NCI-H82 treated with DMSO at 0.1 percent for 48 hours (cell line): ENCODE measurements around the gene GTF2H2C.
"Not testable (repeated sequence)": the region's sequence is repeated elsewhere in the genome, so short reads cannot be mapped to it uniquely, and the experiment has no call there.

Experiments
- DNase-seq: peaks from one replicate; lab custom pipeline; 2025; ENCODE audit not compliant: unreplicated experiment; lab: John Stamatoyannopoulos, UW

Gene GTF2H2C

DNA sequence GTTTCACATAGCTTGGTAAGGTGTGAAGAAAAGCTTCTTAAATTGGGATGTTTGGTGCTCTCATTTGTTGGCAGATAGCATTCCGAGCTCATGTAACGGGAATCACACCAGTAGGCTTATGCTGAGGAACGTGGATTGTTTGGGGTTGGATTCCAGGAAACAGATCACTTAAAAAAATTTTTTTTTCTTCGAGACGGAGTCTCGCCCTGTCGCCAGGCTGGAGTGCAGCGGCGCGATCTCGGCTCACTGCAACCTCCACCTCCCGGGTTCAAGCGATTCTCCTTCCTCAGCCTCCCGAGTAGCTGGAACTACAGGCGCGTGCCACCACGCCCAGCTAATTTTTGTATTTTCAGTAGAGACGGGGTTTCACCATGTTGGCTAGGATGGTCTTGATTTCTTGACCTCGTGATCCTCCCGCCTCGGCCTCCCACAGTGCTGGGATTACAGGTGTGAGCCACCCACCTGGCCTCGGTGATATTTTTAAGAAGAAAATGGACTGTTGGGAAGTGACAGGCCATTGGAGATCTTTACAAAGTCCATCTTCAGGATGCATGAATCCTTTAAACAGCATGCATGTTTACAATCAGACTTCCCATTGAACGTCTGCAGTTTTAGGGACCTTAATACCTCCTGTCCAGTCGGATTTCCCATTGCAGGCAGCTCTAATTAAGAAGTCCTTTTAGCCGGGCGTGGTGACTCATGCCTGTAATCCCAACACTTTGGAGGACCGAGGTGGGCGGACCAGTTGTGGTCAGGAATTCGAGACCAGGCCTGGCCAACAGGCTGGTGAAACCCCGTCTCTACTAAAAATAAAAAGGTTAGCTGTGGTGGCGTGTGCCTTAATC is 818 bp downstream of the GTF2H2C start:
- not testable (repeated sequence) for DNase-seq

DNA sequence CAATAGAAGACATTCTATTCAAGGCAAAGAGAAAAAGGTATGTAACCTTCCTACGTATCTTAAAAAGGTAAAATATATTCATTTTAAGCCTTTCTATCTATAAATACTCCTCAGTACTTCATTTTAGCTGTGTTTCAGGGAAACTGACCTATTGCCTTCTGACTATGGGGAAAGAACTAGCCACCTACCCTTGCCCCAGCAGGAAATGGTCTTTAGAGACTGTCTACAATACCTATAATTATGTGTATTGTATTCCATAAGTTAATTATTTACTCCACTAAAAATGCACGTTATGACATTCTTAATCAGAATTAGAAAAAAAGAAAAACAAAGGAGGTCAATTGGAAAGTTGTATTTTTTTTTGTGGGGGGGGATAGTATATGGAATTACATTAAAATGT is 6.2 kb downstream of the GTF2H2C start:
- DNase-seq = not testable (repeated sequence)

DNA sequence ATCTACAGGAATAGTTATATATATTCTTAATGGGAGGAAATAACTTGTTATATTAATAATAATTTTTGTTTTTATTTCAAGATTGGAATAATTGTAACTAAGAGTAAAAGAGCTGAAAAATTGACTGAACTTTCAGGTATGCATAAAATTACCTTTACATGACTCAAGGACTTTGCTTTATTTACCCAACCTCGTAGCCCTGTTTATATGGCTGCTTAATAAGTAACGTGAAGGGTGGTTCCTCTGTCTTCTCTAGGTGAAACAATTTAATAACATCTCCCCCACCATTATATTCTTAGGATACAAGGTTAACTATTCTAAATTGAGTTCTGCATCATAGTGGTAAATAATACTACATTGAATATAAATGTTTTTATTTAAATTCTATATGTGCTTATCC is 8.1 kb downstream of the GTF2H2C start:
- not testable (repeated sequence) for DNase-seq

DNA sequence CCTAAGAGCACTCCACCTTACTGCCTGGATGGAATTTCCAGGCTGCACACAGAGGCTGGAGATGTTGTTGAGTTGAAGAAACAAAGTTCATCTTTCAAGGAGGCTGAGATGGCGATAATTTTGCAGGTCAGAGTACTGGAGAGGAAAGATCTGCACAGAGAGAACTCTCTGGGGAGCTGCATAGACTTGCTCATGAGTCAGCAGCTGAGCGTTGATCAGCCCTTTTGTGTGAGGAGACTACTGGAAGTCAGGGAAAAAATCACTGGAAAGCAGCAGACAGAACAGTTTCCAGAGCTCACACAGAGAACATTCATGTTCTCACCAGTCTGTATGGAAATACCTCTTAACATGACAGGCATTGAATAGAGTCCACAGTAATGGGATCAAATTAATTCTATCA is 23.4 kb downstream of the GTF2H2C start:
- not testable (repeated sequence) for DNase-seq

DNA sequence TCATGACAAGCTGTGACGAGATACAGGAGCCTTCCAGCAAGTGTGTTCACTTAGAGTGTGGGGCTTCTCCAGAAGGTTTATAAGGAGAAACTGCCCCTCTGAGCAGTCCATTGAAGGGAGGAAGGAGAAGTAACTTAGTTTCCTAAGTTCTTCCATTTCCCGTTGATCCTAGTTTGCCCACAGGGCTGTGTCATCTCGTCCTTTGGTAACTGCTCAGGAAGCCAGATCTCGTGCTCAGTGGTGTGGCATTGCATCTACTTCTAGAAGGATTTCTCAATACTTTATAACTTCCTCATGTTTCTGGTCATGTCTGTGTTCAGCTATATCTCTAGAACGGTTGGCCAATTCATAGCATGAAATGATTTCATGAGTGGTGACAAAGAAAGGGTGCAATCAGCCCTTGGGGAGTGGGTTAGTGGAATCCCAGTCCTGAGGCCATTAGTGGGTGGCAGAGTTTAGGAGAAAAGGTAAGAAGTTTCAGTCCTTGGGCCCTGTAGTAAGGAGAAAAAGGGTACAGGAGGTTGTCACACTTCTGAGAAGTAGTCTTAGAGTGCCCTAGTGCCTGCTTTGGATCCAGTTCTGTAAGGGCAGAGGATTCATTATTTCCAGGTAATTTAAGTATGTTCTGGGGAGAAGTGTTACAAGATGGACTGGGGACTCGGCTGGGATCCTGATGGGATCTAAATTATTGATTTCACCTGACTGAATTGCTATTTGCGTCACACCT is 36.3 kb downstream of the GTF2H2C start:
- not testable (repeated sequence) for DNase-seq

DNA sequence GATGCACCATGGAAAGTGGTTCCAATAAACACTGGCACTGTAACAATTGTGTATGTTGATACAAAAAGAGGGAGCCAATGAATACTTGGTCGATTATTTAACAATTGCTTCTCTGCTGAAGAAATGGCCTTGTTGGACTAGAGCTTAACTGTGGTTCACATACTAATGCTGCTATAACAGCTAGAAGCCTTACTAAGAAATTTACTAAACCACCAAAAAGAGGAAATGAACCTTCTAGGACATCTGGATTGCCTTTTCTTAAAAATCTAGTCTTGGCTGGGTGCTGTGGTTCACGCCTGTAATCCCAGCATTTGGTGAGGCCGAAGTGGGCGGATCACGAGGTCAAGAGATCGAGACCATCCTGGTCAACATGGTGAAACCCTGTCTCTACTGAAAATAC is 42.0 kb downstream of the GTF2H2C start:
- not testable (repeated sequence) for DNase-seq

DNA sequence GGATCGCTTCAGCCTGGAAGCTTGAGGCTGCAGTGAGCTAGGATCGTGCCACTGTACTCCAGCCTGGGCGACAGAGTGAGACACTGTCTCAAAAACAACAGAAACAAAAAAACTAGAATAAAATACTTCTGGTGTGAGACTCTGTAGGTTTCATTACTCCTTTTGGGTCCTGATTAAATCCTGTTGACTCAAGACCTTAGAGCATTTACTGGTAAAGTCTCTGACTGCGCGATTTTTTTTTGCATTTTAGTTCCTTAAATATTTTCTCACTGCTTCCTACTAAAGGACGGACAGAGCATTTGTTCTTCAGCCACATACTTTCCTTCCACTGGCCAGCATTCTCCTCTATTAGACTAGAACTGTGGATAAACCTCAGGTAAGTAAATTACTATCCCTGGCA is 46.8 kb downstream of the GTF2H2C start:
- not testable (repeated sequence) for DNase-seq

DNA sequence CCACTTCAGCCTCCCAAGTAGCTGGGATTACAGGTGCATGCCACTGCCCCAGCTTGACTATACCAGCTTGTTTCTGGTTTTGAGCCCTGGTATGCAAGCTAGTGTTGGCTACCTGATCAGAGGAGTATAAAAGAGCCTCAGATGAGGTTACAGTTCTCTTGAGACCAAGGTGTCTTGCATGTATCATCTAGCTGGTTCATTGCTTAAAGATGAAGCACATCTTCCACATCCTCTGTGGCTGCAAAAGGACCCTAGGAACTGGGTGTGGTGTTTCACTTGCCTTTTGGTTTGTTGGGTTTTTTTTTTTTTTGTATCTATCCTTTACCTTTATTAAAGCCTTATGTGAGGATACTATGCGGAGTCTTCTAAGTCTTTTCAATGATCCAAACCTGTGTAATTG is 47.8 kb downstream of the GTF2H2C start:
- DNase-seq = not testable (repeated sequence)

DNA sequence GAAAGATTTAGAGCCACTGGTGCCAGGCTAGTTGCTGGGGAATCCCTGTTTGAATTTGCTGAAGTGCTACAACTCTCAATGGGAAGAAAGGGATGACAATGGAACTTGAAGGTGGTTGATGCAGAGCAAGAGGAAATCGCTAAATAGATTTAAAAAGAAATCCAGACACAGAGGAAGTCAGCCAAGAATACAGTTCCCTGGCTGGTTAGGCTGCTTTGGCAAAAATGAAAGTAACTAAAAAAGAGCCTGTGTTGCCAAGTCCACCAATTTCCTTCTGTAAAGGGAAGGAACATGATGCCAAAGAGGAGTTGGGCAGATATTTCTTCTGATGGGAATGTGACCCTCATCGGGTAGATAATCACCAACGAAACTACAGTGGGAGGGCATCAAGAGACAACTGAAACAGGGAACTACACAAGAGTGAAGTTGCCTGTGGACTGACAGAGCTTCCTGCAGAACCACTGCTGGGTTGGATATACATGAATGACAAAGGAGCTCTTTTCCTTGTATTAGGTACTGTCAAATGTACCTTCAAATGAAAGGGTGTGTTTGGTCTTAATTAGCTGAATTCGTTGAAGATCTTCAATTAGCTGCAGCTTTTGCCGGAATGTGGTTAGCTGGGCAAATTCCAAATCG is 49.0 kb downstream of the GTF2H2C start:
- DNase-seq = not testable (repeated sequence)

DNA sequence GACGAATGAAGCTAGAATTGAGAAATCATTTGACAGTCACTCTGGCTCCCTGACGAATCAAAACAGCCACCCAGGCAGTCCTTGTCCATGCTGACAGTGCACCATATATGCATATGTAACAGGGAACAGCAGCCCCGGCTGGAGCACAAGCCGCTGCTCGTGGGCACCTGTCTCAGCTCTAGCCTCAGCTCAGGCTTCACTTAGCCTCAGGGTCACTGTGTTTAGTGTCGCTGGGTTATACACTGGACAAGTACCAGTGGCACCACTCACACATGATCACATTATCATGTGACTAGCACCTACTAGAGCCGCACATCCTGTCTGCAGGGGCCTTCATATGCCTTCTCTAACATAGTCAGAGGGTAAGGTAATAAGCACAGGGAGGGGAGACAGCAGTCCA is 54.9 kb downstream of the GTF2H2C start:
- not testable (repeated sequence) for DNase-seq

DNA sequence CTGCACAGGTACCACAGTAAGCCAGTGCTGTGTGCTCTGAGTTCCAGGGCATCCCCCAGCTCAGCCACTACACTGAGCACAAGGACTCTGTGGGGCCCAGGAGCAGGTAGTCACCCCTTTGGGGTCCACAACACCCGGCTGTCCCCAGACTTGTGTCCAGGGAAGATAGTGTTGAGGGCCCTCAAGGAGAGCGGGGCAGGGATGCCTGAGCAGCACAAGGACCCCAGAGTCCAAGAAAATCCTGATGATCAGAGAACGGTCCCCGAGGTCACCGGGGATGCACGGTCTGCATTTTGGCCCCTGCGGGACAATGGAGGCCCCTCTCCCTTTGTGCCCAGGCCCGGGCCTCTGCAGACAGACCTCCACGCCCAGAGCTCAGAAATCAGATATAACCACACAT is 71.9 kb downstream of the GTF2H2C start:
- DNase-seq = not testable (repeated sequence)
